NCI-H82 (cell line): ENCODE measurements around the gene LHFPL2.

Experiments used
- DNase-seq: peaks from one replicate; lab custom pipeline; 2025; lab: John Stamatoyannopoulos, UW

LHFPL2 gene

DNA sequence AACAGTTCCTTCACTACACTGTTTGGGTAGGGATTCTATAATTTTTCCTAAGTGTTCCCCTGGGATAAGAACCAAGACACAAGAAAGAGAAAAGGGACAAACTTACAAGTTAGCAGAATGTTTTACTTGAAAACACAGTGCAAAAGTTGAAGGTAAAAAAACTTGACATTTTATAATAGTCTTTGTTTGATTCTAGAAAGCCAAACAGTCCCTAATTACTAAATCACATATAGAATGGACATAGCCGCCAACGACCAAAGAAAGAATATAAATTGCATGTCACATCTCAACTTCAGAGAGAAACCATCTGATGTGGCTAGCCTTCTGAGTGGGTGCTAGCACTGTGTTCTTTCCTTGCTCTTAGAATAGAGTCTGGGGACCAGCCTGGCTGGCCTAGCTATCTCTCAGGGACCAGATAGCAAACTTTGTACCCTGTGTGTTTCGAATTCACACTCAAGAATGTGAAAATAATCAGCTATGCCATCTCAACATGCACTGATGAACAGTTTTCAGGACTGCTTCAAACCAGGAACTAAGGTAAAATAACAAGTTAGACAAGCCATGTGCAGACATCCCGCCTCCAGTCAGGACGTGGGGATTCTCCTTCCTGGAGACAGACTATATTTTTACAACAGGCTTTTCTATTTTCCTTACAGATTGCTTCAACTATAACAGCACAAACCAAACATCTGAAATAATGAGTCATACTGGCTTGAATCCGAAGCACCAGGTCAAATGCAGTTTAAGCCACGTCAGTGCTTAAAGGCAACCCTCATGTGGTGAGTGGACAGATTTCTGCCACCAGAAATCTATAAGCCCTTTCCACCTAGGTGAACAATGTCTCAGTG is 53.7 kb downstream of the LHFPL2 start:
- no peak for DNase-seq

DNA sequence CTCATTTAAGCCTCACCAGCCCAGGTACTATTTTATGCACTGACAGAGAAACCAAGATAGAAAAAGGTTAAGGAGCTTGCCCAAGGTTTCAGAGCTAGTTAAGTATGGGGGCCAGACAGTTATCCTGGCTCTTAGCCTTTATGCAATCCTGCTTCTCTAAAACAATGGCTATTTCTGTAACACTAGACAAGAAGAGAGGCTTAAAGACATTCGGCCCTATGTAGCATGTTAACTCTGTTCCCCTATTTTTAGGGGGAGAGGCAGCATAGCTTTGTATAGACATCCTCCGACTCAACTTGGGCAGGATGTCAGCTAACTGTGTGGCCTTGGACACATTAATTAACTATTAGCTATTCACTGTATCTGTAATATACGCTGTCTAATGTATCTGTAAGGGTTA is 54.6 kb downstream of the LHFPL2 start:
- no peak for DNase-seq

DNA sequence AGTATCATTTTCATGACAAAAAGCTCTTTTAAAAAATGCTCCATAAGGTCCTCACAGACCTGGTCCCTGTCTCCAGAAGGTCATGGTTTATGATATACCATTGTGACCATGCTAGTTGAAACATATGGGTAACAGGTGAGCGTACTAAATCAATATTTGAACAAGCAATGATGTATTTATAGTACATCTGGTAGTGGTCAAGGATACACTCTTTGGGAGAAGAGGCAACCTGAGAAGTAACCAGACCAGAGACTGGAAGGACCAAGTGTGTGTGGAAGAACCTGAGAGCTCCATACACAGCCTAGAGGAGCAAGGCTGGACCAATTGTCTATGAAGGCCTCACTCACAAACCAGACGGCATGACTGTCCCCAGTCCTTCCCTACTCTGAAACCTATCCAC is 55.1 kb downstream of the LHFPL2 start:
- DNase-seq = no peak

DNA sequence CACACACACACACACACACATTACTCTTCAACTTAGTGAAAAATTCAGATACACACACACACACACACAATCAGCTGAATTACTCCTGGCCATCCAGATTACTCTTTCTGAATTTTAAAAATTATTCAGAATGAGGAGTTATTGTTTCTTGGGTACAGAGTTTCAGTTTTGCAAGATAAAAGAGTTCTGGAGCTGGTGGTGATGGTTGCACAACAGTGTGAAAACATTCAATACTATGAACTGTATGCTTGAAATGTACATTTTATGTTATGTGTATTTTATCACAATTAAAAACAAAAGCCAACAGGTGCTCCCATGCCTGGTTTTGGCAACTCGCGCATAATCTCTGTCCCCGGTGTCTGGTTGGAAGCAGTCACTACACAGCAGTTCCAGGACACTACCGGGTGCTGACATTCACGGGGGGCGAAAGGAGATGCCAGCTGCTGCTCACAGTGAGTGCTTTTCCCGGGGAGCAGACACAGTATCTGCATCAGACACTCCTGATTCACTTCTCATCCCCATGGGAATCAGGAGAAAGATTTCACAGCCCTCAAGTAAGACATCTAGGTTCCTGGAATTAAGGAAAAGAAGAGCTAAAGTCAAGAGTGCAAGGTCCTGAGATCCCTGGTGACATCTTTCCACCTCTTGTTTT is 55.7 kb downstream of the LHFPL2 start:
- no peak for DNase-seq

DNA sequence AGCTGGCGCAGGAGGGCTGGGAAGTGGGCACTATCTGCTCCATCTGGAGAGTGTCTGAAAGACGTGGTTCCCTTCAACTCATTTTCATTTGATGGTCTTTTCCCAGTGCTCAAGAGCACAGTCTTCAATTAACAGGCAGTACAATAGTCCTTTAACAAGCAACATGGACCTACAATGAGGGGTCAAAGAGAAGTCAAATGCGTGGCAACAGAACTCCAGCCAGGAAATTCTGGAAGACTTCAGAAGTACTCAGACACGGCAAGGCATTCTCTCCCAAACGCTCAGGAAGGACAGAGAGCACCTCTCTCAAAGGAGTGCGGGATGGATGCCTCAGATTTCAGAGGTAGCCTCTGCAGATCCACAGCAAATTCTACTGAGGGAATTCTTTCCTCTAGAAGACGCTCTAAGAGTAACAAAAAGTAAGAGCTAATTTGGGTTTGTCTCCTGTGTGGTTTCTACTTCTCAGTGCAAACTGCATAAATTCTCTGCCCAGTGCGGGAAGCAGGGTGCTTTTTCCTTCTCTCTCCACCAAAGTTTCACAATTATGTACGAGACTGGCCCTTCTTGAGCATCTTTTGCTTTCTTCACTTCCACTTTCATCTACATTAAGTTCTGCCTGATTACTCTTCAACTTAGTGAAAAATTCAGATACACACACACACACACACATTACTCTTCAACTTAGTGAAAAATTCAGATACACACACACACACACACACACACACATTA is 56.4 kb downstream of the LHFPL2 start:
- DNase-seq = no peak

DNA sequence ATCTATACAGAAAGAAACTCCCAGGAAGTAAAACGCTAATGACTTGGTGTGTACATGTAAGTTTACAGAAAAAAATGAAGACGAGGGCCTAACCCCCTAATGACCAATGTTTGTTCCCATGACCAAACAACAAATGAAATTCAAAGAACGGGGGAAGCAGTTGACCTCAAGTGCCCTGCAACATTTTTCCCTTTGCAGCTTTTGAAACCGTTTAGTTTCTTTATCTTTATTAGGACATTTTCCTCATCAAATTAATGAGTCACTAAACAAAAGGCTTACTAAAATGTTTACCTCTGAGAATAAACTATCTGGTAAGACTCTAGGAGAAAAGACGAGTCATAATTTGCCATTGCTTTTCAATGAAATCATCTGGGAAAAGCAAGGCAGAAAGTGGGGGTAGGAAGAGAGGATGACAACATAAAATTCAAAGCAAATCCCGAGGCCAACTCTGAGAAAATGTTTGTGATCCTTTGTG is 57.4 kb downstream of the LHFPL2 start:
- DNase-seq = no peak

DNA sequence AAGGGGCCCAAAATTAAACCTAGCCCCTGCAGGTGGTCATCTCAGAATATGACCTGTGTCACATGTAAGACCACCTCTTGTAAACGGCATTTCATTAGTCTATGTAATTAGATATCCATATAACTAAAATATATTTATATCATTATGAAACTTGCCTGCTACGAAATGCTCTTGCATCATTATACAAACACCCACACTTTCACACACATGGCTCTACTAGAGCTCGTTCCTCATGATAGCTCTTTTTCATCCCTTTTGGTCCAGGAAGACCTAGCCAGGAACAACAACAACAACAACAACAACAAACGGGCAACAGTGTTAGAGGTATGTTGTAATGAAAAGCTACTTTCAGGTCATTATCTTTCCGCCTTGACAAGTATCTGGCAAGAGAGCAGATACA is 58.6 kb downstream of the LHFPL2 start:
- DNase-seq = no peak

DNA sequence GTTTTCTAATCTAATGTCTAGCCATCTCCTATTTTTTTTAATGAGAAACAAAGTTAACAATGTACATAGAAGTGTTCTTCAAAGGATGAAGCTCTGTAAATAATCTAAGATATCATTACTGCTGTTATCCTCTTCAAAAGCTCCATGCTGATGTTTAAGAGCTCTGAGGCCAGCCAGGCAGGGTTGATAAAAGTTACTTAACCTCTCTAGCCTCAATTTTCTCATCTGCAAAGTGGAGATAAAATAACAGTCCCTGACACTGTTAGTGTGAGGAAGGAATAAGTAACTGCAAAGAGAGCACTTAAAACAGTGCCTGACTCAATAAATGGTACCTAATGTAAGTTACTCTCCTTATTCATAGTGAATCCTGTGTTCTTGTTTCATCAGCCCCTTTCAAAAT is 60.1 kb downstream of the LHFPL2 start:
- no peak for DNase-seq

DNA sequence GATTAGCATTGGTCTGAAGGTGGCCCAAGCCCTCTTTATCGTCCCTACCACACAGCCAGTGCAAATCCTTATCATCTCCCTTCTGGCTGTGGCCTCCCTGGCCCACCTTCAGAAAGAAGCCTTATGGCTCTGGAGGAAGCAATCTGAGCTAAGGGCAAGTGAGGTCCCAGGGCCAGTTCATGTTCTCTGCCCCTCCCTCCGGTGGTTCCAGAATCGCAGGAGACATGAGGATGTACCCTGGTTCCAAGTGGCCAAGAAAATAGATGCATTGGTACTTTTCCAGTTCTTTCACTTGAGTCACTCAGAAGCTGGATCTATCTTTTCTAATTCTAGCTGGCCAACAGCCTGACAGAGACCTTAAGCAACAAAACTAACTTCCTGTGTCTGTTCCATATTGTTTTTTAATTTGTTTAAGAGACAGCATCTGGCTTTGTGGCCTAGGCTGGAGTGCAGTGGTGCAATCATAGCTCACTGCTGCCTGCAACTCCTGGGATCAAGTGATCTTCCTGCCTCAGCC is 60.7 kb downstream of the LHFPL2 start:
- no peak for DNase-seq

DNA sequence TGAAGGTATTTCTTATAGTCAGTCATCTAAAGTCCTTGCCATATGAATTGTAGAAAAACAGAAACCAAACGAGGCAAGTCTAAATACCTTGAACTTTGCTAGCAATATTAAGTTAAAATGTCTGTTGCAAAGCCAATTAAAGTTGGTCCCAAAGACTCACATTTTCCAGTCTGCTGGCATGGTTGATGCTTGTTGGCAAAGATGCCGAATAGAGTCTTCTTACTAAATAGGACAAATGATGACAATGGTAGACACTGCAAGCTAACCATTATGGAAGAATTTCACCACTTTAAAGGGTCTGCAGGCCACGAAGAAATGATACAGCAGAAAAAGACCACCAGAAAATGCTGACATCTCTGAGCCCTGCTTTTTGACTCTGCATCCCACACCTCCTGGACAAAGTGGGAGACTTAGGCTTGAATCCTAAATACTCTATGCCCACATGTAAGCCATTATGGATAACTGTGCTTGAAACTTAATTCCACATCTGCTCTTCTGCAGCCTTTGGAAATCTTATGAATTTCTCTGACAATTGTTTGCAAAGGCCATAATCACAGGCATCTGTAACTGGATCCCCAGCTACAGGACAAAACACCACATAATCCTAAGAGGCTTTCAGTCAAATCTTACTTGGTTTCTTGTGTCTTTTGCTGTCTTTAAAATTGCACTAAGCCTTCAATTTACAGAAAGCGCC is 61.3 kb downstream of the LHFPL2 start:
- DNase-seq = peak; percentile 85

DNA sequence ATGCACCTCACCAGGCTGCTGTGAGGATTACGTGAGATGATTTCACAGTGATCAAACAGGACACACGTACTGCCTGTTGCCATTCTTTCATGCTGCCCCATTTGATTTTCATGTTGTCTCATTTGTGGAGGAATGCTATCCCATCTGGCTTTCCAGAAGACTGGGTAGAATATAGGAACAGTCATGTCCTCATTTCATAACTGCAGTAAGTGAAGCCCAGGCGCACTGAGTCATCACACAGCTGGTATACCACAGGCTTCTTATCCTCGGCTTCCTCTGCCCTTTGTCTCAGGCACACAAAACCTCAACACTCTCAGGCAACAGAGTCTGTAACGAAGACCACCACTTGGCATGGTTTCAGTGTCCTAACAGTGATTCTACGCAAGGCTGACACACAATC is 62.3 kb downstream of the LHFPL2 start:
- no peak for DNase-seq

DNA sequence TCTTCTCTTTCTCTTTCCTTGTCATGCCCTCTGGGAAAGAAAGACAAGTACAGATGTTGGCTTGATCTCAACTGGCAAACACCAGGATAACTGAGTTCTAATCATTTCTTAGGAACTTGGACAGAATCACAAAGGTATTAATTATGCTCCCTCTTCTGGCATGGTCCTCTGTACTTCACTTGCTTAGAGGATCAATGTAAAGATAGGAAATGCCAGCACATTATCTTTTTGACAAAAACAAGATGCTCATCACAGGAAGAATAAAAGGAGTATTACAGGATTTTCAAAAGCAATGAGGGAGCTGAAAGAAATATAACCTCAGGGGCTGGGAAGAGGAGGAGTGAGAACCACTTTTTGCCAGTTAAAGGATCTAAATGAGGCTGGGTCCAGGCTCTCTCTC is 70.6 kb downstream of the LHFPL2 start:
- no peak for DNase-seq

DNA sequence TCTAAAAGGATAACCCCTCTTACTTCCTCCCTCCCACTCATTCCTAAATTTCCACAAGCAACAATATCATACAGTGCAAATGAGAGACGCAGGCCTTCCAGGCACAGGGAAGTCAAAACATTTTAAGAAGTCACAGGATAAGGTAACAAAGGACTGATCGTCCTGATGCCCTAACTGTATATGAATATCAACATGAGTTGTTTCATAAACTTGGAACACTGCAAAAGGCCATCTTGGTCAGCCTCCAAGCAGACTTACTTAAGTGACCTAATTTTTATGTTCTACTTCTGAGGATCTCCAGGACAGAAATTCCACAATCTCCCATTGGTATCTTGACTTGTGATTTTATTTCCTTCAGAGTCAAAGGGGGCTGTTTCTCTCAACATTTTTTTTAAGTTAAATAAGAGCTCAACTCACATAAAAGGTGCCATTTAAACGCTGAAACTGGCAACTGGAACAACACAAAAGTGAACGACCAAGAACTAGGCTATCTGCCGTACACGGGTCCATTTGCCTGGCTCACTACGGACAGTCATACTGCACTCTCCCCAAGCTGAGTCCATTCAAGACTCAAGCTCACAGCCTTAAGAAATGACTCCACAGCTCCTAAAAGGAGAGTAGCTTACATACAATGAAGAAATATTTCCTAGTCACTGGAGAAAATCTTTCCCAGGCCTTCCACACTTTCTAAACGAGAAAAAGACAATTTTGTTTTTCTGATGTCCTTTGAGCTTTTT is 71.3 kb downstream of the LHFPL2 start:
- no peak for DNase-seq

DNA sequence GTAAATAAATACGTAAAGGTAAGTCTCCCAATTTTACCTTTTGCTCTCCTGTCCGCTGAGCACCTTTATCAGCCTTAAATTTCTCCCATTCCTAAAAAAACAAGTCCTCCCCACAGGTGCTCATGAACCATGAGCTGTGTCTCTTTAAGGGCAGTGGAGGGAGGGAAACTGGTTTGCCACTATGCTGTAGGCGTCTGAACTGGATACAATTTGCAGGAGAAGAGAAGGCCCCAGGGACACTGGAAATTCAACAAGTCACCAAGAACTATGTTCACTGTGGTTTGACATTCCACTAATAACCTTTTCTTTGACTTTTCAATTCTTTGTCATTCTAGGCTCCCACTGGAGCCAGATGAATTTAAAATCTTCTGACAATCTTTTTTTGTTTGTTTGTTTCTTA is 72.2 kb downstream of the LHFPL2 start:
- DNase-seq = no peak

DNA sequence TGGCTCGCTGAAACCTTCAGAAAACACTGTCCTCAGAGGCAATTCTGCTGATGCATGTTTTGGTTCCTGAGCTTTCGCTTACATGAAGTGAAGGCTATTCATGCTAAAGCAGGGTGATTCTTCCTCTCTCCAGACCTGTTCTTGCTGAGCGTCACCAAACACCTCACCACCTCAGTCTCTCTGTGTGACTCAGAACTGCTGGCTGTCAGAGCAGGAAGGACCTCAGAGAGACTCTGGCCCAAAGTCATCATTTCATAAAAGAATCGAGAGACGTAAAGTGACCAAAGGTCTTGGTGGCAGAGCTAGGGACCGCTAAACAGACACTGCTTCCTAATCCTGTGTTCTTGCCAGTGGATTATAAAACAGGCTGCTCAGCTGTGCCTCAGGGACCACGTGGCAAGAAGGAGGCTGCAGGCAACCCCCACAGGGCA is 73.8 kb downstream of the LHFPL2 start:
- DNase-seq = peak; percentile 79

DNA sequence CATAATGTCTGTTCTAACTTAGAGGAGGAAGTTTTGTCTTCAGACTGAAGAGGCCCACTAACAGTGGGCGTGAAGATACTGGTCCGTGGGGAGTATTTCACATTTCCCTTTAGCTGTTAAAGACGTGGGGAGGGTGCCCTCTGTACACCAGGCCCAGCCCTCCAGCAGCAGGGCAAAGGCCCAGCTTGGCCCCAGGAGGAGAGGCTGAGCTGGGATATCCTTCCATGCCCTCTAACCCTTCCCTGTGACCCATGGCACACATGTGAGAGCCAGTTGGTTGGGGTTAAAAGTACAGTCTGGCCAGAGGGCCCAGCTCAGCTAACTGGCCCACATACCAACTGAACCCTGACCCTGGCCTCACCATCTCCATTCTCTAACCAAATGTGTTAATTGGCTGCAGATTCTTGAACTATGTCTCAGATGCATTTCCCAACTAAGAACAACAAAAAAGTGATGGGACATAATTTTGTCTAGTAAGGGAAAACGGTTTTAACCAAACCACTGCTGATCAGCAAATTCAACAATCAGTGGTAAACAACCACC is 74.4 kb downstream of the LHFPL2 start:
- no peak for DNase-seq

DNA sequence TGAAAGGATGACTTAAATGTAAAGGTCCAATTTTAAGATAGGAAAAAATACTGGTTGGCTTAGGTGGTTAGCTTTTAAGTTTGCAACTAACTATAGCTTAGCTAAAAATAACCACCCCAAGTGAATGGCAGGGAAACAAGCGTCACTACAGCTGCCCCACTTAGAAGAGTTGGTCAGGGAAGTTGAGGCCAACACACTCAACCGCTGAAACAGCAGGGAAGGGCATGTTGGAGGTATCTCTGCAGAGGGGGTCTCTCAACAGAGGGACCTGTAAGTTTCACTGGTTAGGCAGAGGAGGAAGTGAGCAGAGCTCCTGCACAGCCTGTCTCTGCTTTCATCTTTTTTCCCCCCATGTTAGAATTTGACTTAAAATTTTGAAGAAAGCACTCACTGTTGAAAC is 75.3 kb downstream of the LHFPL2 start:
- no peak for DNase-seq

DNA sequence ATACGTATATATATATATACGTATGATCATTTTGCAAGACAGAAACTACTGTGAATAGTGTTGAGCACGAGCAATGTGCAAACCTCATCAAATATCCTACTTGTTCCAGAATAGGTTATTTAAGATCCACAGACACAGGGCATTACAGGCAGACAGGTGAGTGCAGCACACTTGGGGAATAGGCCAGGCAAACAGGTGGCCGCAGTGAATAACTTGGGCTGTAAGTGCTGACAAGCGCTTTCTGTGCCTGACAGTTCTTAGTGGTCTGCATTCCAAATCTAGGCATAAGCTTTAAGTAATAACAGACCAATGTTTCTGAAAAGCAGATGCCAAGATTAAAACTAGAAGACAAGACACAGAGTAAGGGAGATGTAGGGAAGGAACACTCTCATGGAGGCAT is 77.9 kb downstream of the LHFPL2 start:
- DNase-seq = no peak

DNA sequence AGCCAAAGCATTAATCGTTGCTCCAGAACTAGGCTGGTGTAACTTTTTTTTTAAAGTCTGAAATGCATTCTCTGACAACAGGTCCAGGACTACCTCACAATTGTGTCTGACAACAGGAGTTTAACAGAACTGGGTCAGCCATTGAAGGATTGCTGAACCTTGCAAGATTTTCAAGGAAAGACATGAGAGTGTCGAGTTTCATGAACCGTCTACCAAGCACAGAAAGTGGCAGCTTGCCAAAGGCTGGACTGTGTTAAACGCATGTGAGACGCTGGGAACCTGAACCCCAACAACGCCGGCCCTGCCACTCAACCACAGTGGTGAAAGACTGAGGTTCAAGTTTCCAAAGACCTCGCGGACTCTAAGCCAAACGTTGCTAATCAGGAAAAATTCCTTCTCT is 79.1 kb downstream of the LHFPL2 start:
- peak; percentile 76 for DNase-seq

DNA sequence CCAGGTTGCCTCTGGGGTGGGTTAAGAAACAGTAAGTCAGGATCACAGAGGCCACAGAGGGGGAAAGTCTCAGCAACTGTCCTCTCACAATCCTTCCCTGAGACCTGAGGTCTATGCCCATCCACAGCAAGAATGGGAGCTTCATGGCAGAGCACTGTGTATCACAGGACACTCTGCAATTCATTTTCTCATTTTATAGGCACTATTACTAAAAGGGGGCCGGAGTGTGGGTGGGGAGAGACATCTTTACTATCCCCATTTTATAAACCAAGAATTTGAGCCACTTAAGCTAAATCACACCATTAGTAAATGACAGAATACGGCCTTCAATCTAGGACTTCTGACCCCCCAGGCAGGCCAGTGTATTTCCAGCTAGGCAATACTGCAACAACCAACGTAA is 79.9 kb downstream of the LHFPL2 start:
- peak; percentile 3 for DNase-seq

DNA sequence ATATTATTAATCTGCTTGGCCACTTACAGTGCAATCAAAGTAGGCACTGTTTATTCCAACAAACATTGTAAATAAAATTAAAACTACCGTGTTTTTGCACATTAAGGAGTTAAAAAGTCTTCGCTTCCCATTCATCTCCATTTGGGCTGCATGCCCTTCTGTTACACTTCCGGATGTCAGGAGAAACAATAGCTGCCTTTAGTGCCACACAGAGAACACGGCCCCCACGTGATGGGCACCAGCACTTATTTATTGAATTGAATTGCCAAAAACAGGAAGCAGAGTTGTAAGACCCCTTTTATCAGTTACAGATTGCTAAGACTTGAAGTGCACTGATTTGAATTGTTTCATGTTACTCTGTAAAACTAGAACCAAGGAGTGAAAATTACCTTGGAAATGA is 80.4 kb downstream of the LHFPL2 start:
- no peak for DNase-seq
